GM13977 (cell line): ENCODE data around the gene UIMC1.
A peak's percentile ranks its signal among the peaks of the same experiment; 100 is the strongest.

Experiments
- DNase-seq: peaks from one replicate; pipeline ENCODE4 v3.0.0; 2012; ENCODE audit warnings: low spot score
- CTCF ChIP-seq: IDR thresholded peaks from 2 replicates; pipeline ENCODE4 v1.5.1; 2012; ENCODE audit warnings: mild to moderate bottlenecking, control low read depth; ENCODE audit not compliant: insufficient read depth; ENCODE audit errors: extremely low read depth, missing control alignments
- in situ Hi-C: fragments of 300-500 bp; cut with MboI; formaldehyde crosslinking; loops from one replicate; pipeline ENCODE4 v1.12.0; 2022; ENCODE audit warnings: low sequenced_read_pairs, low pct_unique_long_range_greater_than_20kb, mixed read lengths, inconsistent platforms; ENCODE audit not compliant: unreplicated experiment

UIMC1 gene

GRCh38 chr5:177041936-177042335 is 35.4 kb upstream of the UIMC1 start:
- DNase-seq: no peak
- in situ Hi-C loops: no loop called here
- TF ChIP-seq CTCF: no peak

DNA sequence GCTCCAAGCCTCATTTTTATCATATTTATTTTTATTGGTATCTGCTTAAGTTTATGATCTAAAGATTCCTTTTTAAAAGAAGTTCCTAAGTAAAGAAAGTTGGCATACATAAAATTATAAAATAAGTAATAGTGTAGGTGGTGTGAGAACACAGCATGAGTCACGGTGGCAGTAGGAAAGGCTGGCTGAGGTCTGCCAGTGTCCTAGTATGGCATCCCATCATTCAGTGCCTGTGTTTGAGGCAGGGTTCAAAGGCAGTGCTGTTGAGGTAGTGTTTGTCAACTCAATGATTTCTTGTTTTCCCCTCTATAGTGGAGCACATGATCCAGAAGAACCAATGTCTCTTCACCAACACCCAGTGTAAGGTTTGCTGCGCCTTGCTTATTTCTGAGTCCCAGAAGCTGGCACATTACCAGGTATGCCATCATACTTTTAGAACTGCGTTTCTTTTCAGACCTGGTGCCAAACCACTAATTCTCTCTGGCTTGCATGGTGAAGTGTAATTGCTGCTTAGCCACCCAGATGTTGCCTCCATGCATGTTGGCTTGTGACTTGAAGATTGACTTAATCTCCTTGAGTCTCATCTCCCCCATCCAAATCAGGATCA is 34.3 kb upstream of the UIMC1 start:
- in situ Hi-C loops: no loop called here
- TF ChIP-seq CTCF: no peak
- no peak for DNase-seq

DNA sequence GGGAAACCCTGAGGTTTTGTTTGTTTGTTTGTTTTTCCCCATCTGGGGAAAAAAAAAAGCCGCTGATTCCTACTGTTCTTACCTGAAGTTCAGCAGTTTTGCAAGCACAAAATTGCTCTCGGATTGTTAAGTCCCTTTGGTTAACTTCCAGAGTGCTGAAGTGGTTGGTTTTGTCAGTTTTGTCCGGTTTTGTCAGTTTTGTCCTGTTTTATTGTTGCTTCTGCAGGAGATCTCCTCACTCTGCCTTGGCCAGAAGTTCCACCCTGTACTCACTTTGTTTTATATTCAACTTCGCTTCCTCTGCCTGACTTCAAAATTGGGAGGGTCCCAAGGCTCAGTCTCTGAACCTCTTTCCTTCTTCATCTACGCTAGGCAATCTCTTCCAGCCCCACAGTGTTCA is 30.3 kb upstream of the UIMC1 start:
- in situ Hi-C loops: no loop called here
- no peak for DNase-seq
- TF ChIP-seq CTCF: no peak

DNA sequence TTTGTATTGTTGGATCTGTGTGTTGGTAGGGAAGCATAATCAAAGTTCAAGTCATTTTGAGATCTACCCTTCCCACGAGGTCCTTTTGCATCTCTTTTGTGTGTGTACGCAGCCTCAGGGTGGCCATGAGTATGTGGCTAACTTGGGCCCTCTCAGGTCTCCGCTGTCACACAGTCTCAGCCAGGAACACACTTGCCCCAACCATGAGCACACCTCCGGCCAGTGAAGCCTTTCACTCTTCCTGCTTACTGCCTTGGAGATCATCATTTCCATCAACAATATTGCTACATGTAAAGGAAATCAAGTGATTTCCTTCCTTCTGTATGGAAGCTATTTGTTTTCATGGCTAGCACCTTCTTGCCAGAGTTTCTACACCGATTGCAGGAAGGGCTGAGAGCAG is 29.9 kb upstream of the UIMC1 start:
- DNase-seq: no peak
- no peak for TF ChIP-seq CTCF
- in situ Hi-C loops: no loop called here

- DNase-seq: peak; percentile 47
- in situ Hi-C loops: no loop called here
- TF ChIP-seq CTCF: no peak
Measured at GRCh38 chr5:177035976-177036375, 29.4 kb upstream of the UIMC1 start.

GRCh38 chr5:177029498-177029897 is 22.9 kb upstream of the UIMC1 start:
- DNase-seq: no peak
- in situ Hi-C loops: no loop called here
- no peak for TF ChIP-seq CTCF

- no peak for TF ChIP-seq CTCF
- no peak for DNase-seq
- in situ Hi-C loops: no loop called here
Measured at GRCh38 chr5:177027665-177028064, 21.1 kb upstream of the UIMC1 start.
